ENCODE measurements around the gene HSP90AB1. TPM values are rescaled to one million over a fixed set of nuclear protein-coding genes. Genes with fewer than 3 reads are reported as not detected.

HSP90AB1 gene
- total and polyA plus RNA-seq, 9 of the 15 experiments (the other 6 are each of a cell fraction or from before 2014, with no cell fraction given), result 1,780 to 3,358 (median 2,262) TPM

- peak; percentile 72; the same call in 1 of the 2 replicates for TF ChIP-seq ZBTB2 (IDR thresholded peaks at IDR 0.05)
- 0 out of 2 replicates have a peak, but pooled peaks have one; percentile 32 for TF ChIP-seq LEF1 (IDR thresholded peaks at IDR 0.05)
- TF ChIP-seq NBN (IDR thresholded peaks at IDR 0.05; ENCODE audit: low read depth), result peak; percentile 78; the same call in 1 of the 2 replicates
- TF ChIP-seq EGR1 (conservative IDR thresholded peaks at IDR 0.05), result peak; percentile 86
- TF ChIP-seq E2F6 (IDR thresholded peaks at IDR 0.05; ENCODE audit: borderline replicate concordance in 1 of 2, extremely low read depth in 1 of 2, insufficient read depth in 1 of 2, insufficient read length in 1 of 2, low read depth in 1 of 2, low read length in 1 of 2, poor library complexity in 1 of 2, severe bottlenecking in 1 of 2), result no peak
- peak; percentile 77; the same call in 1 of the 2 replicates for TF ChIP-seq OTX1 (CRISPR knock-in tag; IDR thresholded peaks at IDR 0.05)
- no peak for TF ChIP-seq BRCA1 (IDR thresholded peaks at IDR 0.05)
- no peak for TF ChIP-seq BRCA1 (CRISPR knock-in tag; IDR thresholded peaks at IDR 0.05)
- TF ChIP-seq ELF2 (CRISPR knock-in tag; IDR thresholded peaks at IDR 0.05), result no peak
- peak; percentile 27; the same call in 1 of the 2 replicates for TF ChIP-seq MAFF (IDR thresholded peaks at IDR 0.05; ENCODE audit: low read length)
- peak; percentile 92 for TF ChIP-seq ZNF592 (IDR thresholded peaks at IDR 0.05)
- TF ChIP-seq HDAC2 (IDR thresholded peaks at IDR 0.05), result peak; percentile 60
- peak; percentile 93 for TF ChIP-seq THRB (CRISPR knock-in tag; conservative IDR thresholded peaks at IDR 0.05)
- TF ChIP-seq TRIM24 (IDR thresholded peaks at IDR 0.05), result peak in 1 of 2 experiments; percentile 48; a peak in 2 of 4 replicates
- TF ChIP-seq JUN (IDR thresholded peaks at IDR 0.05; ENCODE audit: borderline replicate concordance, low read depth, low read length), result no peak; the same call in 1 of the 2 replicates
- no peak for TF ChIP-seq JUN (CRISPR knock-in tag; IDR thresholded peaks at IDR 0.05; ENCODE audit: borderline replicate concordance)
- no peak for TF ChIP-seq ATF1 (CRISPR knock-in tag; IDR thresholded peaks at IDR 0.05)
- TF ChIP-seq ATF1 (tag; IDR thresholded peaks at IDR 0.05), result peak; percentile 65; the same call in 1 of the 2 replicates
- TF ChIP-seq TEAD1 (CRISPR knock-in tag; IDR thresholded peaks at IDR 0.05), result peak in 1 of 2 experiments; percentile 6; a peak in 1 of 4 replicates
- TF ChIP-seq MAFG (tag; conservative IDR thresholded peaks at IDR 0.05), result peak; percentile 66
- TF ChIP-seq BRF1 (IDR thresholded peaks at IDR 0.05; ENCODE audit: borderline replicate concordance, extremely low read depth, insufficient read length), result no peak
Observed at GRCh38 chr6:44257753-44258324, 10.9 kb downstream of the HSP90AB1 start (continued).

Measured in K562 (cell line).